Dendritic cell treated with granulocyte-macrophage colony-stimulating factor and Interleukin-4, amounts not matched to agents 40 ng/mL and 50 ng/mL, for 4 days (primary cell): Measurements from ENCODE around the gene ASB8.

Experiments
- H3K27ac Mint-ChIP-seq: one replicate; pipeline ENCODE4 v1.8.0; 2022; ENCODE audit warnings: mild to moderate bottlenecking, mixed read lengths
- H3K27me3 Mint-ChIP-seq: one replicate; pipeline ENCODE4 v1.8.0; 2022; ENCODE audit warnings: mild to moderate bottlenecking, mixed read lengths
- H3K36me3 Mint-ChIP-seq: one replicate; pipeline ENCODE4 v1.8.0; 2022; ENCODE audit warnings: low read depth, mixed read lengths
- H3K4me1 Mint-ChIP-seq: one replicate; pipeline ENCODE4 v1.8.0; 2022; ENCODE audit warnings: low read depth, mixed read lengths
- H3K4me3 Mint-ChIP-seq: one replicate; pipeline ENCODE4 v1.8.0; 2022; ENCODE audit warnings: mild to moderate bottlenecking, moderate library complexity, mixed read lengths
- H3K9me3 Mint-ChIP-seq: one replicate; pipeline ENCODE4 v1.8.0; 2022; ENCODE audit warnings: mixed read lengths
- intact Hi-C: fragments of 100-400 bp; cut with micrococcal nuclease; formaldehyde crosslinking; loops from one replicate; pipeline ENCODE4 v1.15.0; 2022

The ASB8 gene

GRCh38 chr12:48191096-48191495 is 33.8 kb upstream of the ASB8 start:
- intact Hi-C loops = no loop called here

DNA sequence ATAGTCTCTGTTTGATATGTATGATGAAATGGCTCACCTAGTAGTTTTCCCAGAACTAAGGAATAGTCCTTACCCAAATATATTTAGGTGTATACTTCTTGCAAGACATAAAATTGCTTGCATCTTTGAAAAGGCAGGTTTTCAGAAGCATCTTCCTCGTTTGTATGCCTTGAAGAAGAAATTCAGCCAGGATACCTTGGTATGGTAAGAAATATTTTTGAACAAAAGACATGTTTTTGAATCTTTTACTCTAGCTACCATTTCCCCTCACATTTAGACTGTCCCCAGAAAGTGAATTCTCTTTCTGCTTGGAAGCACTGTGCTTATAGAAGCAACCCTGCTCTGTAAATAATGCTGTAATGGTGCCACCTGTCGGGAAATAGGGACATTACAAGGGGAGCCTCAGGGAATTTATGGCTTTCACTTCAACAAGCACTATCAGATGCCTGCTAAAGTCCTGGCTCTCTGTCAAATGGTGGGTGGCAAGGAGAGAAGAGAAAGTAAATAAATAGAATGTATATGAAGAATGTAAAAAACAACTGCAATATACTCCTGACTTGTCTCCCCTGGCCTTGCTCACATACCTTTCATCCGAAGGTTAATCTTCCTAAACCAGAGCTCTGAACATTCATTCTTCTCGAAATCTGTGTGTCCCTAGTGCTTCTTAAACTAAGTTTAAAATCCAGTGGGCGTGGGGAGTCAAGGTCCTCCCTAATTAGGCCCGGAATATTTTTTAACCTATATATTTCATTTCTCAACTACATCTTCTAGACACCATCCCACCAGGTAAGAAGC is 32.2 kb upstream of the ASB8 start:
- Mint-ChIP-seq H3K27me3 (peaks cover 40% of the 10 kb centered on the region), H3K4me3 (no peak overlapping the region), H3K4me1 (peaks cover 3% of the 10 kb centered on the region), H3K27ac (no peak overlapping the region), H3K36me3 (no peaks in the 10 kb centered on the region), H3K9me3 (no peaks in the 10 kb centered on the region)
- intact Hi-C loops = loop anchor here (5.0 kb wide), 1 partner anchor 263 kb away; no protein-coding TSS in a partner anchor

More at GRCh38 chr12:48191096-48191495, 33.8 kb upstream of the ASB8 start:
- no peak overlapping the region for H3K27ac Mint-ChIP-seq
- no peaks in the 10 kb centered on the region for H3K36me3 Mint-ChIP-seq
- no peaks in the 10 kb centered on the region for H3K9me3 Mint-ChIP-seq
- H3K4me3 Mint-ChIP-seq = no peak overlapping the region
- peaks cover 28% of the 10 kb centered on the region for H3K27me3 Mint-ChIP-seq
- no peaks in the 10 kb centered on the region for H3K4me1 Mint-ChIP-seq

- Mint-ChIP-seq H3K36me3 (no peaks in the 10 kb centered on the region), H3K4me1 (peaks cover 13% of the 10 kb centered on the region), H3K27ac (no peak overlapping the region), H3K27me3 (peaks cover 48% of the 10 kb centered on the region), H3K4me3 (no peak overlapping the region), H3K9me3 (no peaks in the 10 kb centered on the region)
- intact Hi-C loops = loop anchor here (5.0 kb wide), 1 partner anchor 264 kb away; no protein-coding TSS in a partner anchor
Measured at GRCh38 chr12:48187916-48188695, 30.8 kb upstream of the ASB8 start.

DNA sequence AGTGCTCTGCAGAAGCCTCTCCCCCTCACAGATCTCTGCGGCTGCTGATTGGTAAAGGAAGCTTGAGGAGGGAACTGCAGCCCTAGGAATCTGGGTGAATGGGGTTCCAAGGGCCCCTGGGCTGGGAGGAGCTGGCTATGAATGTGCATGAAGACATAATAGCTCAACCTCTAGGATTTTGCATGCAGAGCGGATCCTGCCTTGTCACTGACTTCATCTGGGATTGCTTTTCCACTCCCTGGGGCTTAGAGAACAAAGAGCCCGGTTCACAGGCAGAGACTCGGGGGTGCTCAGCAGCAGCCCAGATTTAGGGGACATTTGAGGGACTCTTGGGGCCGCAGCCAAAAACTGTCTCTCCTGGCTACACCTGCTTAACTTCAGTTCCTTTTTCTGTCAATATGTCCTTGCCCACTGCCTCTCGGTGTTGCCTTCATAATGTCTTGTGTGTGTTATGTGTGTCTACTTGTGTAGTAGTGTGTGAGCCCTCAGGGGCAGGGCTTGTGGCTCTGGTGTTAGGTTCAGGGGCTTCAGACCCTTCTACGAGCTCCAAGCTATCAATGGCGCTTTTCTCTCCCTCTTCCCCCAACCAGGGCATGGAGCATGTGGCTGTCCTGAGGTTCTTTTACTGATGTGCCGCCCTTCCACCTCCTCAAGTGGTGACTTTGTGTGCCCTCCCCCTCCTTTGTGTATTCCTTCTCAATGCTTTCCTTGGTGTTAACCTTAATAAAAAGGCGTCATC is 28.0 kb upstream of the ASB8 start:
- no peak overlapping the region for H3K27ac Mint-ChIP-seq
- no peak overlapping the region for H3K4me3 Mint-ChIP-seq
- H3K4me1 Mint-ChIP-seq = peaks cover 18% of the 10 kb centered on the region
- intact Hi-C loops = loop anchor here (5.0 kb wide), 1 partner anchor 267 kb away; no protein-coding TSS in a partner anchor
- H3K27me3 Mint-ChIP-seq = peaks cover 67% of the 10 kb centered on the region
- no peaks in the 10 kb centered on the region for H3K9me3 Mint-ChIP-seq
- no peaks in the 10 kb centered on the region for H3K36me3 Mint-ChIP-seq

- Mint-ChIP-seq H3K9me3 (no peaks in the 10 kb centered on the region), H3K27ac (no peak overlapping the region), H3K36me3 (no peaks in the 10 kb centered on the region), H3K4me3 (no peak overlapping the region), H3K4me1 (peaks cover 18% of the 10 kb centered on the region), H3K27me3 (peaks cover 66% of the 10 kb centered on the region)
- intact Hi-C loops = no loop called here
Measured at GRCh38 chr12:48184549-48184922, 27.2 kb upstream of the ASB8 start.

GRCh38 chr12:48183876-48184548 is 26.7 kb upstream of the ASB8 start:
- peak overlapping the region; percentile 56 for H3K27ac Mint-ChIP-seq
- intact Hi-C loops = no loop called here
- H3K4me3 Mint-ChIP-seq = peak overlapping the region; percentile 82
- H3K27me3 Mint-ChIP-seq = peaks cover 68% of the 10 kb centered on the region
- no peaks in the 10 kb centered on the region for H3K36me3 Mint-ChIP-seq
- H3K4me1 Mint-ChIP-seq = peaks cover 18% of the 10 kb centered on the region
- no peaks in the 10 kb centered on the region for H3K9me3 Mint-ChIP-seq

DNA sequence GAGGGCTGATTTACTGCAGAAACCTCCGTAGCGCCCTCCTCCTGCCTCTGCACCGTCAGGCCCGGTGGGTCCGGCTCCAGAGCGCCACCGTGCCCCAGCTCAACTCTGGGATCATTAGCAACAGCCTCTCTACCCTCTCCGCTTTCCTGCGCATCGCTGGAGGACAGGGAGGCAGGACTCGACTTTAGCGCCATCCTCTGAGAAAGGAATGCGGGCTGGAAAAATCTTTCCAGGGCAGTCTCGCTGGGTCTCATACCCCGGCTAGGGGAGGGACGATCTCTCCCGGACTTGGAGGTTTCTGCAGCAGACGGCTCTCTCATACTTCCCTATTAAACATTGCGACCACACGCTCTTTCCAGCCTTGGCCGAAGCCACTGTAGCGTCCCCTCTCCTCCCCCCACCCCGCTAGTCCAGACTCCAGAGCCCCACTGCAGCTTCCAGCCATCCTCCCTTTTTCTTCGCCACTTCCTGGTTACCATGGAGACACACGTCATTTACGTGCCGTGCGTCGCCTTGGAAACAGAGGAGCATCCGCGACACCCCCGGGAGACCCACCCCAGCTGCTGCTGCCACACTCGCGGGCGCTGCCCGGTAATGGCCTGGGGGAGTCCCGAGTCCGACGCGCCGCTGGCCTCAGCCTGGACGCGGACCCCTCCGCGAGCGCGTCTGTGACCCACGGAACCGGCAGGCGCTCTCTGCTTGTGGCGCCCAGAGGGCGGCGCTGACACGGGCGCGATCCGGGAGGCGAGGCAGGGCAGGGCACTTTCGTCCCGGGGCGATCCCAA is 26.0 kb upstream of the ASB8 start, which contains the start of gene CCDC184:
TSS of gene CCDC184 (plus strand) at position 554 of the 785 bp plus-strand sequence. CDS start 479 bp downstream, outside the sequence.
- Mint-ChIP-seq H3K36me3 (no peaks in the 10 kb centered on the region), H3K4me1 (peaks cover 18% of the 10 kb centered on the region), H3K27me3 (peaks cover 71% of the 10 kb centered on the region), H3K4me3 (peak within 1 kb of the TSS; percentile 82), H3K27ac (peak within 1 kb of the TSS; percentile 56), H3K9me3 (no peaks in the 10 kb centered on the region)
- intact Hi-C loops = no loop called here

DNA sequence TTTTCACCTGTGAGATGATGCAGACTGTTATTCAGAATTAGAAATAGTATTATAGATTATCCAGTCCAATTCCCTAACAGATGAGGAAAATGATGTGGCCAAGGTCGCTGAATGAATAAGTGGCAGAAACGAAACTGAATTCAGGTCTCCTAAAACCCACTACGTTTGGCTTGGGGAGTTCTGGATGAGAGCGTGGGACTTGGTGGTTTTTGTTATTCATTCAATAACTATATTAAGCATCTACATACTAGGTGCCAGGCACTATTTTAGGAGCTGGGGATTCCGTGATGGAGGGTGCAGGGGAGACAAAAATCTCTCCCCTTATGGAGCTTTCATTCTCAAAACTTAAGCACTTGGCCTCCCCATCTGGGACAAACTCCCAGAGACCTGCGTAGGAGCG is 25.3 kb upstream of the ASB8 start:
- H3K4me1 Mint-ChIP-seq = peaks cover 18% of the 10 kb centered on the region
- H3K27me3 Mint-ChIP-seq = peaks cover 67% of the 10 kb centered on the region
- no peaks in the 10 kb centered on the region for H3K36me3 Mint-ChIP-seq
- intact Hi-C loops = no loop called here
- H3K4me3 Mint-ChIP-seq = peak overlapping the region; percentile 82
- H3K27ac Mint-ChIP-seq = peak overlapping the region; percentile 56
- H3K9me3 Mint-ChIP-seq = no peaks in the 10 kb centered on the region

GRCh38 chr12:48180857-48181495 is 23.7 kb upstream of the ASB8 start:
- Mint-ChIP-seq H3K27me3 (peaks cover 61% of the 10 kb centered on the region), H3K36me3 (no peaks in the 10 kb centered on the region), H3K27ac (no peak overlapping the region), H3K4me1 (peaks cover 19% of the 10 kb centered on the region), H3K9me3 (no peaks in the 10 kb centered on the region), H3K4me3 (no peak overlapping the region)
- intact Hi-C loops = no loop called here

- intact Hi-C loops = no loop called here
- Mint-ChIP-seq H3K36me3 (no peaks in the 10 kb centered on the region), H3K27me3 (peaks cover 56% of the 10 kb centered on the region), H3K9me3 (no peaks in the 10 kb centered on the region), H3K4me1 (peaks cover 24% of the 10 kb centered on the region), H3K4me3 (no peak overlapping the region), H3K27ac (no peak overlapping the region)
Measured at GRCh38 chr12:48180424-48180823, 23.1 kb upstream of the ASB8 start.

DNA sequence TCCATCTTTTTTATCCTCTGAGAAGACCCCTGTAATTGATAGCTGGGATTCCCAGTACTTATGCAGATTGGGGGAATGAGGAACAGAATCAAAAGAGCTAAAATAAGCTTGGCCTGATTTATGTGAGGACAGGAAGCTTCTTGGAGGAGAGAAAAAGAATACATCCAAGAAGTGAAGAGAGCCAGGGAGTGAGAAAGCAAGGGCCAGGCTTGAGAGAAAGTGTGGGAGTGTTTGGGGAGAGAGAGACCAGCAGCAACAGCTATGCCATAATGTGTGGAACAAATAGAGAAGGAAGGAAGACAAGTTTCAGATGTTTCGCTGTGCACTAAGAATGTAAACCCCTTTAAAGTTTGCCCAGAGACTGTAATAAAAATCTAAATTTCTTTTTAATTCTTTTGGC is 22.2 kb upstream of the ASB8 start:
- Mint-ChIP-seq H3K27ac (no peak overlapping the region), H3K4me3 (no peak overlapping the region), H3K4me1 (peaks cover 21% of the 10 kb centered on the region), H3K9me3 (no peaks in the 10 kb centered on the region), H3K27me3 (peaks cover 46% of the 10 kb centered on the region), H3K36me3 (no peaks in the 10 kb centered on the region)
- intact Hi-C loops = no loop called here

DNA sequence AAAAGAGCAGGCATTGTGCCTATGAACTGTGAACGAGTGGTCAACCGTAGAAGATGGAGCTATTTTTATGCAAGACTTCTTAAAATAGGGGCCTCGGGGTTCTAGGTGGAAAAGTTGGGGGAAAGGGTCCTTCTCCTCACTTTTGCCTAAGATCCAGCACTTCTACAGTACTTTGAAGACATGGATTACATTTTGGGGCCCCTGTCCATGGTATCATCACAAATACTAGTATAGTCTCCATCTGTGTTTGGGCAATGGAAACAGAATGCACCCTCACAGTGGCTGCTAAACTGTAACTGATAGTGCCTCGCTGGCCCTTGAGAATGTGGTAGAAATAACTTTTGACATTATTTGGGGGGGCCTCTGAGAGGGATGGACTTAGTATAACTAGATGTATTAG is 20.7 kb upstream of the ASB8 start:
- Mint-ChIP-seq H3K36me3 (no peaks in the 10 kb centered on the region), H3K27me3 (peaks cover 33% of the 10 kb centered on the region), H3K4me1 (peaks cover 10% of the 10 kb centered on the region), H3K9me3 (no peaks in the 10 kb centered on the region), H3K27ac (no peak overlapping the region), H3K4me3 (no peak overlapping the region)
- intact Hi-C loops = no loop called here
